Activated naive CD4-positive, alpha-beta T cell treated with Interleukin-2 at 50 U/mL for 16 hours (primary cell): ENCODE data around the gene TNNI3K.
"Not testable (repeated sequence)": the region's sequence is repeated elsewhere in the genome, so short reads cannot be mapped to it uniquely, and the experiment has no call there.

Experiments
- DNase-seq: peaks from one replicate; pipeline ENCODE4 v3.0.0-alpha.2; 2020

Gene TNNI3K

DNA sequence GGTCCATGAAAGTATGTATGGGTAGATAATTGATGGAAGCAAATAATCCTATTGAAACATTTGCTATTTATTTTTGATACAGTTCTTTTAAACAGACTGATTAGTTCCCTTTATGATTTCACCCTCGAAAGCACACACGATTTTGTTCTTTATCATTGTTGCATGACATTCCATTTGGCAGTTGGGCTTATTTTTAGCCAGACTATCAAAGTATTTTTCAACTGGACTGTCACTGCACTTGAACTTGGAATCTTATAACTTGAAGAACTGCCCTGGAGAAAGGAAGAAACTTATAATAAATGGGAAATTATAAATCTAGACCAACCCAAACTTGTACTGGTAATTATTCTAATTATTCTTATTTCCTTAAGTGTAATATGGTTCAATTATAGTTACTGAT is at the start of gene TNNI3K:
TSS of gene TNNI3K (plus strand) at position 235 of the 400 bp plus-strand sequence. CDS start at position 300, 65 bp downstream.
- no peak for DNase-seq

DNA sequence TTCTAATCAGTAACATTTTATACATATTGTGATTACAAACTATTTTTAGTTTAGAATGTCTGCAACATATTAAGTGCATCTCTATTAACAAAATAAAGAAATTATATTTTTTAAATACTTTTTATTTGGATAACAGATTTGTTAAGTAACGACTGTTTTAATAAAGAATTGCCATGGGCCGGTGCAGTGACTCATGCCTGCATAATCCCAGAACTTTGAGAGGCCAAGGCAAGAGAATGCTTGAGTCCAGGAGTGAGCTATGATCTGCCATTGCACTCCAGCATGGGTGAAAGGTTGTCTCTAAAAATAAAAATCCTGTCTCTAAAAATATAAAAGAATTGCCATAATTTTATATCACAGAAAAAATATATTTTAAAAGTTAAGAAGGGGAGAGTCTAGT is 41.3 kb upstream of the TNNI3K start:
- no peak for DNase-seq

DNA sequence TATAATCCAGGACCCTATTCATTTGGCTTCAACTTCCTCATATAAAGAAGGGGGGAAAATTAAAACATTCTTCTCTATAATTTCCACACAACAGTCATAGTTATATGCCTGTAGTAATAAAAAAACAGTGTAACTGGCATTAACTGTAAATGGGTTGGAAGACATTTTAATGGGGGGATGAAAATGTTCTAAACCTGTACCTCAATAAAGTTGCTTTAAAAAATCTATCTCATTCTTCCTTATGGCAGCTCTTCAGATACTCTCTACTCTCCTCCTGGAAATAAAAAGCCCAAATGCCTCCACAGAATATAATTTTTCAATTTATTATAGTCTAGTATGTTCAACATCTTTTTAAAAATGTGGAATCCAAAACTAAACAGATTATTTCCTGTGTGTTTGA is 39.8 kb upstream of the TNNI3K start:
- no peak for DNase-seq

GRCh38 chr1:74197255-74197654 is 37.9 kb upstream of the TNNI3K start:
- DNase-seq: no peak

DNA sequence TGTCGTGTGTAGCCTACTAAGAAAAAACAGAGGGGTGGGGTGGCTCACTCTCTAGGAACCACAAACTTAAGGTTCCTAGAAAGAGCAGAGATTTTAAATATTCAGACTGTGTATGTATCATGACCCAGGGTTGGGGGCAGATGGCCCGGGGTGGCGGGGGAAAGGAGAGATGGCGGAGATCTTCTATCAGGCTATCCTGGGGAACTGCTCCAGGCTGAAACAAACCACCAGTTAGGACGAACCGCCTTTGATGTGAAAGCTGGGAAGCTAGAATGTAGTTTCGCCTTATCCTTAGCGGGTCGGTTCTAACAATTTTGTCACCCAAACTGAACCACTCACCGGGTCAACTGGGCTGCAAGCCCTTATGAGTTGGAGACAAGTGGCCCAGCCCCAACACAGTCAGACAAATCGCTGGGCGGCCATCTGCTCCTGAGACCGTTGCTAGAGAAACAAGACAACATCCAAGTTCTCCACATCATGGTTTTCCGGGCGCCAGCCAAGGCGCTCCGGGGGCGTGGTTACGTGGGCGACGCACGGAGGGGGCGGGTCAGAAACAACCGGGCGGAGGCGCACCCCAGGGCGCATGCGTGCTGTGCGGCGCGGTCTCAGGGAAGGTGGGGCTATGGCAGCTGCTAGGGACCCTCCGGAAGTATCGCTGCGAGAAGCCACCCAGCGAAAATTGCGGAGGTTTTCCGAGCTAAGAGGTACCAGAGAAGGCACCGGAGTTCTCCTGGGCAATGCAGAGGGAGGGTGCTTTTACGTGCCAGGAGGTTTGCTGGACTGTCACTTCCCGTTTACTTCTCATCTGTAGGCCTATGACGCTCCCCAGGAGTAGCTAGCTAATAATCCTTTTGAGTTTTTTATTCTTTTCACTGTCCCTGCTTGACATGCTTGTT is 37.3 kb upstream of the TNNI3K start, which contains the start of the genes FPGT and LRRIQ3:
TSS of gene FPGT (plus strand) at position 586 of the 896 bp plus-strand sequence. CDS start at position 623, 37 bp downstream.
TSS of gene LRRIQ3 (minus strand) at position 520 of the 896 bp plus-strand sequence. CDS start 14,492 bp downstream, outside the sequence.
- peak; percentile 94 for DNase-seq

- DNase-seq: no peak
Observed at GRCh38 chr1:74199504-74199903, 35.7 kb upstream of the TNNI3K start.

DNA sequence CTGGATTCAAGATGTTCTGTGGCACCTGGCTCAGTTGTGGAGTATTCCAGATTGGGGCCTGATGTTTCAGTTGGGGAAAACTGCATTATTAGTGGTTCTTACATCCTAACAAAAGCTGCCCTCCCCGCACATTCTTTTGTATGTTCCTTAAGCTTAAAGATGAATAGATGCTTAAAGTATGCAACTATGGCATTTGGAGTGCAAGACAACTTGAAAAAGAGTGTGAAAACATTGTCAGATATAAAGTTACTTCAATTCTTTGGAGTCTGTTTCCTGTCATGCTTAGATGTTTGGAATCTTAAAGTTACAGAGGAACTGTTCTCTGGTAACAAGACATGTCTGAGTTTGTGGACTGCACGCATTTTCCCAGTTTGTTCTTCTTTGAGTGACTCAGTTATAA is 29.9 kb upstream of the TNNI3K start:
- no peak for DNase-seq

GRCh38 chr1:74215229-74215628 is 20.0 kb upstream of the TNNI3K start:
- no peak for DNase-seq

DNA sequence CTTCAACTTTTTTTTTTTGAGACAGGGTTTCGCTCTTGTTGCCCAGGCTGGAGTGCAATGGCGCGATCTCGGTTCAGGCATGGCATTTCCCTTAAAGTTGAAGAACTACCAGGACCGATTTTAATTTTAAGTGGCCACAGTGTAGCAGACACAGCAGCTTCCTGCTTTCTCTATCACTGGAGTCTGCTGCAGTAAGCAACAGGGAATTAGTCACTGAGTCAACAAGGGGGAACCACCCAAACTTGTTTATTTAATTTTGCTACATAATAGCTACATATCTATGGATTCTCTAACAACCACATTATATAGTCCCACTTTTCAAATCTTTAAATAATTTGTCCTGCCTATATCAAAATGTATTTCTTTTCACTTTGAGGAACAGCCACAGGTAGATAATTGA is 12.5 kb upstream of the TNNI3K start:
- DNase-seq: no peak

- no peak for DNase-seq
Observed at GRCh38 chr1:74223453-74223852, 11.7 kb upstream of the TNNI3K start.

- no peak for DNase-seq
Observed at GRCh38 chr1:74236440-74236839, 1.3 kb downstream of the TNNI3K start.

DNA sequence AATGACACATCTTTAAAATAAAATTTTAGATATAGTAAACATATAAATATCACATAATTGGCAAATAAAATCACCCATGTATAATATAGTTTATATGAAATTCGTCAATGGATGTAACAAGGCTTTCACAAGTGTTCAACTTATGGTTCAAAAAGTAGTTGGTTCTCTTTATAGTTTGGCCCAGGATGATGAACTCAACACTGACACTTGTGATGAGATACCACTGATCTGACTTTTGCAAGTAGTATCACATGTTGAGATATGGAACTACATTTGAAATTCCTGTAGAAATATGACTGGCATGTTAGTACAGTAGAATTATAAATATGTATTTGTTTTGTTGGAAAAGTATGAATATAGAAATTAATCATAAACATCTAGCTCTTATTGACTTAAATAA is 1.8 kb downstream of the TNNI3K start:
- no peak for DNase-seq

DNA sequence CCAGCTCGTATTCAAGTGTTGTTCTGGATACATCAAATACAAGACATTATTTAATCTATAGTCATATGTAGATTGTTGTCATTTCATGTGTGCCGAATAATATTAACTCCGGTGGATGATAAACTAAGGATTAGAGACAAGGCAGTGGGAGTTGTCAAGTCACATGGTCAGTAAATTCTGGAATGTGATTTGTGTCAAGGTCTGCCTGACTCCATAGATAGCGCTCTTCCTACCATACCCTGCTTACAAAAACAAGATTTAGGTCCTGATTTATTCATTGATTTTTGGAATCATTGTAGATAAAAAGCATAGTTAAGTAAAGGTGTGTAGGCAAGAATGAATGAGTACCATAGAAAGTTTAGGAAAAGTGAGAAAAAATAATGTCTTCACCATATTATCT is 2.6 kb downstream of the TNNI3K start:
- DNase-seq: no peak

DNA sequence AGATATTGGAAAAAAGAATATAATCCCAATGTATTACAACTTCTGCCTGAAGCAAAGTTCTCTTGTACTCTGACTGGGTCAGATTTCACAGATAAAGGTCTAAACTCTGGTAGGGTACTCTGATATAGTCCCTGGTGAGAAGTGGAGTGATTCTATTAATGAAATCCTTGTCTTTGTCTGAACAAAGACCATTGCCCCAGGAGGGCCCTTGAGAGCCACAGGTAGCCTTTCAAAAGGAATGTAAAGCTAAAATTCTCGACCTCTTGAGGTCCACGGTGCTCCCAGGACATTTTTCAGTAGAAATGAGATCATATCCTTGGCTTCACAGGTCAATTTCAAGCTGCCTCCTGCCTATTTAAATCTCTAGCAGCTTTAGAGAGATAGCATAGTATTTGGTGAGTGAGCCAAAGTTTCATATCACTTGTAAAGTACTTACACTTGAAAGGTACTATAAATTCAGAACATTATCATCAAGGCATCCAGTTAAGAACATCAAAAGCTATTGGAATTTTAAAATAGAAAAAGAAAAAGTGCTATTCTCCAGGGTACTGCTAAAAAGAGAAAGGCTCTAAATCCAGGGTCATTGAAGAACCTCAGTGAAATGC is 10.1 kb downstream of the TNNI3K start:
- no peak for DNase-seq

GRCh38 chr1:74246315-74246714 is 11.1 kb downstream of the TNNI3K start:
- DNase-seq: no peak

- no peak for DNase-seq
Observed at GRCh38 chr1:74247881-74248528, 12.8 kb downstream of the TNNI3K start.

GRCh38 chr1:74253243-74253824 is 18.1 kb downstream of the TNNI3K start:
- DNase-seq: not testable (repeated sequence)

DNA sequence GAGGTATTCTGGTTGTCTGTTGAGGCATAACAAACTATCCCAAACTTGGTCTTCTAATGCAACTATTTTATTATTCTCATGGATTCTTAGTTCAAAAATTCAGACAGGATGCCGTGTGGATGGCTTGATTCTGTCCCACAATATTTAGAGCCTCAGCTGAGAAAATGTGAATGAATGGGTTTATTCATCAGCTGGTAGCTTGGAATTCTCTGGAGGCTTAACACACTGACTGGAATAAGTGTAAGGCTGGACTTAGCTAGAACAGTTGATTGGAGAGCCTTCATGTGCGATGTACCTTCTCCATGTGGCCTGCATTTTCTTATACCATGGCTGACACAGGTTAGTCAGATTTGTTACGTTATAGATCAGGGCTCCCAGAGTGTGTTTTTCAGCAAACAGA is 30.8 kb downstream of the TNNI3K start:
- DNase-seq: no peak

GRCh38 chr1:74271503-74271902 is 36.3 kb downstream of the TNNI3K start:
- no peak for DNase-seq

DNA sequence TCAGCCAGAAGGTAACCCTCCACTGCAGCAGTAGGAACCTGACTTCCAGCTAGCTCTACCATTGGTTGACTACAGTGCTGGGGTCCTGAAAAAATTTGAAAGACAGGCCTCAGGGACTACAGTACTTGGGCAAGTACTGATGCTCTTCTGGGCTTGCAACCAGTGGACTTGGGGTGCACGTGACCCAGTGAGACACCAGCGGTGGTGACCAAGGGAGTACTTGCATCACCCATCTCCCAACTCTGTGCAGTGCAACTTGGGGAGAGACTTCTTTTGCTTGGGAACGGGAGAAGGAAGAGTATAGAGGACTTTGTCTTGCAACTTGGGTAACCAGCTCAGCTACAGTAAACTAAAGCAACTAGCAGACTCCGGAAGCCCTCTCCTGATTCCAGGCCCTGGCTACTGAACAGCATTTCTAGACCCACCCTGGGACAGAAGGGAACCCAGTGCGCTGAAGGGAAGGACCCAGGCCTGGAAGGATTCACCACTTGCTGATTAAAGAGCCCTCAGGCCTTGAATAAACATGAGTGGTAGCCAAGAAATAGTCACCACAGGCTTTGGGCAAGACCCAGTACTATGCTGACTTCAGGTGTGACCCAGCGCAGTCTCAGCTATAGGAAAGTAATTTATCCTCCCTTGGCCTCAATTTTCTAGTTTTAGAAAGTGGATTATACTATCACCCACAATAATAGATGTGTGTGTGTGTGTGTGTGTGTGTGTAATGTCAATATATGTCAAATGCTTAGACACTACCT is 45.6 kb downstream of the TNNI3K start:
- DNase-seq: no peak

GRCh38 chr1:74286414-74286813 is 51.2 kb downstream of the TNNI3K start:
- no peak for DNase-seq

- no peak for DNase-seq
Observed at GRCh38 chr1:74314438-74314837, 79.3 kb downstream of the TNNI3K start.
